HG03139 (cell line): ENCODE data around the gene TPH1.

Experiments
- ATAC-seq: cut with Tn5 transposase; IDR thresholded peaks from one replicate; pipeline ENCODE4 v1.9.1; 2021; ENCODE audit not compliant: unreplicated experiment

Gene TPH1

DNA sequence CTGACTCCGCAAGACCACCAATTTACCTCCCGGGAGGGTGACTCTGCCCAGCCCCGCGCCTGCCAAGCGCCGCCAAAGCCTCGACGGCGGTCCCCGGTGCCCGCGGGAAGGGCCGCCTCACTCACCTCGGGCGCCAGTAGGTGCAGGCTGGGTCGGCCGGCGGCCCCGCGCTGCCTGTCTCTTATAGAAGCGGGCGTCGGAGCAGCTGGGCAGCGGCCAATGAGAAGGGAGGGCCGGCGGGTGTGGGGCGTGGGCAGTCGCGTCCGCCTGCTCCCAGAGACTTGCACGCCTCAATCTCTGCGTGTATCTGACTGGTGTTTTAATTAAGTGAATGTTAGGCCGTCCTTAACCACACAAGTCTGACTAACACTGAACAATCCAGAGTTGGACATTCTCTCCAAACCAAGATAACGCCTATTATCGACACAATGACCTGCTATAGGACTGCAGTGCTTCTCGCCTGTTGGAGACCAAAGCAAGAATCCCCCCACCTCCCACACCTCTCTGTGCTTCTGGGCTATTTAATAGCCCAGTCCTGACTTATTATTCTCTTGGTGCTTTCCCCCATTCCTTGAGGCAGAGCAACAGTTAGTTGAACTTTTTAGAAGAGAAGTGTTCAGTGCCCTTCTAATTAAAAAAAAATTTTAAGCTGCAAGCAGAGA lies at the start of gene TPH1:
Gene TPH1, minus strand, starts transcription at position 154 of the 662 bp plus-strand sequence. CDS start 5,507 bp downstream, outside the sequence.
- ATAC-seq, result no peak

DNA sequence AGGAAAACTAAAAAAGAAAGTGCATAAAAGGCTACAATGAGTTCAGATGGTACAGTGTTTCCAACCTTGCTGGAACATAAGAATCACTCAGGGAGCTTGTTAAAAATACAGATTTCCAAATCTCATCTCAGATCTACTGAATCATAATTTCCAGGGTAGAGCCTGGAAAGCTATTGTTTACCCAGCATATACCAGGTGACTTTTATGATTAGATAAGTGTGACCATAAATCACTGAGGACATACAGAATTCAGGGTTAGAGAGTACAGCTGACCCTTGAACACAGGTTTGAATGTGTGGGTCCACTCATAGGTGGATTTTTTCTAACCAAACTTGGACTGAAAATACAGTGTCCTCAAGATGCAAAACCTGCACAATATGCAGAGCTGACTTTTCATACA lies 47.9 kb upstream of the TPH1 start:
- ATAC-seq, result no peak

DNA sequence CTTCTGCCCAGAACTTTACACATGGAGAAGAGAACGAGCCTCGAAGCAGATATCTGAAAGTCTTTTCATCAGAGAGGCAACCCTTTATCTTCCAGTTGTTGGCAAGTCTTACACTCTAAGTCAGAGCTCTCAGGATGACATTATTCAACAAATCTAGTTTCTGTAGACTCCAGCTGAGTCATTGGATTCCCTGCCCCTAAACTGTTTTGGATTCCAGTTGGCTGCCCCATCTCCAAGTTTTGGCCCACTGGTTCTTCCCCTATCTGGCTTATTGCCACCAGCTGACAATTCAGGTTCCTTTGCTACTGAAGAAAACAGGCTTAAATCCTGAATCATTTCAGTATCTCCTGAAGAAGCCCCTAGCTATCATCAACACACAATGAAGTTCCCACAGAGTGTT lies 45.7 kb upstream of the TPH1 start:
- ATAC-seq, result no peak

DNA sequence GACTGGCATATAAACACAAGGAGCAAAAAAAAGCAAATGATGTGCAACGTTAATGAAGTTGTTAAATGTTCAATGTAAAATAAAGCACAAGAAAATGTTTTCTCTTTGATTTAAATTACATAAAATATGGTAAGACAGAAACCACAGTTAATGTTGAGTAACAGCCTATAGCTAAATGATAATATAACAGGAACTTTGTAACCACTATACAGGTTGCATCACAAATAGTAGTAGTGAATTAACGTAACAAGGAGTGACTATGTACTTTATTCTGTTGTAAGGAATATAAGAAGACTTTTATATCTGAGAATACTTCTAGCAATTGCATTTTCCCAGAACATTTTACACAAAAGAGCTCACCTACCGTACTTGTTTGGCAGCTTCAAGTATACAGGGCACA lies 42.9 kb upstream of the TPH1 start:
- no peak for ATAC-seq

DNA sequence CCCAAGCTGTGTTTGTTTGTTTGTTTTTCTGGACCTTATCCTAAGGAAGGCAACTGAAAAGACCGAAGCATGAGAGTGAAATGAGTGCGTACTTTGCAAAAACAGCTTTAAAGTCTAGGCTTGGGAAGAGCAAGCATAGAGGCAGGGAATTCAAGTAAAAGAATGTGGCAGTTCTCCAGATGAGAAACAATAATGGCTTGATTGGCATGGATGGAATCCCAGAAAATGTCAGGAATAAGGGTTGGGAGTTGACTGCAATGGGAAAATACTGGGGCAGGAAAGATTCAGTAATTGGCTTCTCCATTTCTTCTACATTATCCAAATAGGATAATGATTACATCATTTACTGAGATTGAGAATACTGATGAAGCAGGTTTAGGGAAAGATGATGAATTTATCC lies 42.3 kb upstream of the TPH1 start:
- ATAC-seq, result no peak

DNA sequence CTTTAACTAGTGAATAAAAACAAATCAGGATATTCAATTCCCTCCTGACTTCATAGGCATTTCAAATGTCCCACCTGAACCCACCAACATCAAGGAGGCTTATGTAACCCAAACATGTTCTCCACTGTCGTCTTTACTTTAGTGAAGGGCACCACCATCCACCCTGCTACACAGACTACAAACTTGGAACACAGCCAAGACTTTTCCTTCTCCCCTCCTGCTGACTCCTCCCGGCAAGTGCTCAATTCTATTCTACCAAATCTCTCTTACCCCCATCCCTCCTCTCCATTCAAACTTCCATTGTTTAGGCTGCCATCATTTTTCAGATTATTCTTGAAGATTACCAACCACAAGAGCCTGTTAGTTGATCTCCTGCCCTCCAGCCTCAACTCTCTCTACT lies 35.5 kb upstream of the TPH1 start:
- no peak for ATAC-seq

DNA sequence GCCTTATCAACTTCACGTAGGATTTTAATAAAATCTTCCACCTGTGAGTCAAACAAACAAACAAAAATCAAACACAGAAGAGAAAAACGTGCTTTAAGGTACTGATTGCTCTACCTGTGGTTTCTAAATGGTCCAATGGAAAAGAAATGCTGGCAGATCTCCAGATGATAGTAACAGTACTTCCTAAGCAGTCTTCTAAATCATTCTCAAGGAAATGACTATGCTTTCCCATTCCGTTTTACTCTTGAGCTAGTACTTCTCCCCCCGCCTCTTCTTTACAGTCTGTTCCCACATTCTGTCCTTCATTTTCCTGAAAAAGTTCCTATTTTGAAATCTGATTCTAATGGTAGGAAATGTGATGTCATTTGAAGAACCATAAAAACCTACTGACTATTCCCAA lies 34.4 kb upstream of the TPH1 start:
- ATAC-seq, result no peak

DNA sequence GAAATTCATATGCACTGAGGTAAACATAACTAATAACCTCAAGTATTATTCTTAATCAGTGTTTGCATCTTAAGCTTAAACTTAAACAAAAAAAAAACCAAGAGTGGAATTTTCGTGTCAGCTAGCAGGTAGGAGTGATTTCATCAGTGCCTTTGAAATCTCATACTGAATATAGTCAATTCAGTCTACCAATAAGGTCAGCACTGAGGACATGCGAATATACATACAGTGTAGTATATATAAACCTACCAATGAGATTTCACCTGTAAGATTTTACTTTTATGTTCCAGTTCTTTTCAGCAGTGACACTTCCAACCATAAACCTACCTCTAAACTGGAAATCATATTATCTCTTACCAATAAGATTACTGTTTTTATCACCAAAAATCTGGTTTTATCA lies 32.8 kb upstream of the TPH1 start:
- ATAC-seq, result no peak

DNA sequence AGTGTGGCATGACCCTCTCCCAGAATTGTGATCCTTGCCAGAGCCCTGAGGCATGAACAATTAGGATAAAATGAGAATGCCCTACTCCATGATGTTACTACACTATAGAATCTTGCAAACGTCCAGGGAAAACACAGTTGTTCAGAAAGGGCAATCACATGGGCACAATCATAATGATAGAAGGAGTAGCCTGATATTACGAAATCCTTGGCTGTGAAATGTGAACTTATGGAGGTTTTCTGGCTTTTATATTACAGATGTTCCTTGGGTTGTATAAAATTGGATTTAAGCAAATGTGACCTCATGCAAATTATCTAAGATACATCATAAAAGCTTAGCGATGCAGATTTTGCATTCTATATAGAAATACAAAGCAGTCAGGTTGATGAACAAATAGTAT lies 29.4 kb upstream of the TPH1 start:
- no peak for ATAC-seq

DNA sequence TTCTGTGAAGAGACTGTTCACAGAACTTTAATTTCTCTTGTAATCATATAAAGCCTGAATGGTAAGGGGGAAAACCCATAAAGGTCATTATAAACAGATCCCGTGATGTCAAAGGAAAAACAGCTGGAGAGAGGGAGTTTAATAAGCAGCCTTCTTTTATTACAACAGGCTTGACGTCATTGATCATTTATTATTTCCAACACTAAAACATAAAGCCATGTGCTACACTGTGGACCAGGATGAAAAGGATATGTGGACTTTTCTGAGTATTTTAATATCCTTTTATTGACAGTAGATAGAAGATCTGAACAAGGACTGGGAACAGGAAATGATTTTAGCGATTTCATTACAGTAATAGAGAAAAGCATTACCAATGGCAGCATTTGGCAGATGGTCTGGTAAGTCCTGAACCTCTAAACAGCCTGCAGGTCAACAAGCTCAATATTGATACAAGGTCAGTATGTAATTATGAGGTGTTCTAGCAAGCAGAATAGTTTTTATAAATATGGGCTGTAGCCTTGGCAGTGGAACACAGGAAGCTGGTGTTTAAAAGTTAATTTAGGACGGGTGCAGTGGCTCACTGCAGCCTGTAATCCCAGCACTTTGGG lies 25.1 kb upstream of the TPH1 start:
- ATAC-seq, result no peak

DNA sequence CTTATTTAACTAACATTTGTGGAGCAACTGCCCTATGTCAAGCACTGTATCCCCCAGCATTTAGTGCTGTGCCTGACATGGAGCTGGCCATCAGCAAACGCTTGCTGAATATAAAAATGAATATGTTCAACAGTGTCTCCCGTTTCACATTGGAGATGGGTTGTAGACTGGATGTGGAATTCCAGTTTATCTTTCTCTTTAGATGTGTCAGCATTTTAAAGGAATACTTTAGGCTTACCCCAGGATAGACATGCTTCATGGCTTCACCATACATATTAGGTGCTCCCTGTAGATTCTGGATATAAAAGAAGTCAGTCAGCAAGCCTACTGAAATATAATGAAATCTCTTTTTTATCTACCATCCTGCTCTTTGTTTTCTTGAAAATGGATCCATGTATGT lies 21.3 kb upstream of the TPH1 start:
- no peak for ATAC-seq

DNA sequence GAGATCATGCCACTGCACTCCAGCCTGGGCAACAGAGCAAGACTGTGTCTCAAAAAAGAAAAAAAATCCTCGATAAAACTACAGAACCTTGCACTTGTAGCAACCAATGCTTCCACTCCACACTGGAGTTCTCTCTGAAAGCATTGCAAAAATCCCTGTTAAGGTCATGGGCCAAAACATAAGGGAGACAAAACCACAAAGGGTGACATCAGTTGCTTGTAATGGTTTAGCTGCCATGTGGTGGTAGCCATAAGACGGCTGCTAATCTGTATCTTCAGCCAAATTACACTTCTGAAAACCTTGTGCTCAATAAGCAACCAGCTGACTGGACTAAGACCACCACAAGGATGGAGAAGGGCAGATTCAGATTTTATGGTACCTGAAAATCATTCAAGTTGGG lies 20.6 kb upstream of the TPH1 start:
- ATAC-seq, result no peak

DNA sequence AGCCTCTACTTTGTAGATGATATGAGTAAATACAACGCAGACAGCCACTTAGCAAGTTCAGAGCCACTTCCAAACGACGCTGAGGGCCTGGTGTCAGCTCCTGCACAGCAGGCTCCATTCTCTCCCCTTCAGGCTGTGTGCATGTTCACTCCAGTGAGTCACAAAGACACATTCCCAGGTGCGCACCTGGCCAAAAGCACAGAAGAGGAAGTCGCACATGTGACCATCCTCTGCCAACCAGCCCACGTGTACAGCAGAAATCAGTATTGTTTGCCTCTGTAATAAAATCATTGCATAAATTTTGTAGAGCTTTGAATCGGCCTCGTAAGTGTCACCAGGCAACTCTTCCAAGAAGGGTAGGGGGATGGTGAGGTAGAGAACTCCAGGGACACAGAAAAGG lies 19.5 kb upstream of the TPH1 start:
- ATAC-seq, result no peak

DNA sequence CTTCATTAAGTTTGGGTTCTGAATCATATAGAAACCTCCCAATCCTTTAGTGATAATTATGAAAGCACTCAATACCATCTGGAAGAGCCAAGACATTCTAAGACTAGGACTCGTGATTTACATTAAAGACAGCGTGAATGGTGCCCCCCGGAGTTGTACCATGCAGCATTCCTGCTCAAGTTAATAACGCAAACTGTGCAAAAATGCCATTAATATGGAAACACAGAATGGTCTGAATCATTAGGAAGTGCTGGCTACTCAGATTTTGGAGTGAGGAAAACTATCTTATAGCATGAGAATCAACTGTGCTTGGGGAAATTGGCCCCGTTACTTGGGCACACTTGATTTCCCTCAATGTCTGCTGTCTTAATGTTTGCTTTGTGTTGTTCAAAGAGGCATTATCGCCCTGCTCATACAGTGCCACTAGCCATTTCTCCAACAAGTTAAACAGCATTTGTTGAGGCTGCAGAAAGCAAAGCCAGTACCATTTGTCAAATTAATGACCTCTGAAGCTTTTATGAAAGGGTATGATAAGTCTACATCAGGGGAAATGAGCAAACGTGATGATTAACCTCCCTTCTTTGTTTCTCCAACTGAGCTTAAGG lies 18.5 kb upstream of the TPH1 start:
- ATAC-seq, result no peak

DNA sequence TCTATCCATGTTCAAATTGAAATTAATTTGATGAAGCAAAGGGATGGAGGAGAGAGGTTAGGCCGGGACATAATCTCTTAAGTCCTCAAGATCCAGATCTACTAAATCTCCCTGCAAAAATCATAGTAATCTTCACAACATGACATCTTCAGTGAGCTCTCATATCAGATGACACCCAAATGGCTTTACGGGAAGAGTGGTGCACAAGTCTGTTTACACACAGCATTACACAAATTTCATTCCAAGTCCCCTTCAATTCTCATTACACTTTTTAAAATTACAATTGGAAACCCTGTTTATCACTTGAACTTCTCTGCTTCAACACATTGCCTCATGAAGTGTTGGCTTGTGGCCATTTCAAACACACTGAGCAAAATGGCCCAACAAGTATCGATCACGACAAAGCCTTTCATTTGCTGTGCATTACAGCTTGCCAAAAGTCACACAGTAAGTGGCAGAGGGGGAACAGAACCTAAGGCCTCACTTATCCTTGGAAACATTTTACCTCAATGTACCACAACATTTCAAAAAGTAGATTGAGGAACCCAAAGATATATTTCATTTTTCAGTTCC lies 17.9 kb upstream of the TPH1 start:
- ATAC-seq, result no peak

DNA sequence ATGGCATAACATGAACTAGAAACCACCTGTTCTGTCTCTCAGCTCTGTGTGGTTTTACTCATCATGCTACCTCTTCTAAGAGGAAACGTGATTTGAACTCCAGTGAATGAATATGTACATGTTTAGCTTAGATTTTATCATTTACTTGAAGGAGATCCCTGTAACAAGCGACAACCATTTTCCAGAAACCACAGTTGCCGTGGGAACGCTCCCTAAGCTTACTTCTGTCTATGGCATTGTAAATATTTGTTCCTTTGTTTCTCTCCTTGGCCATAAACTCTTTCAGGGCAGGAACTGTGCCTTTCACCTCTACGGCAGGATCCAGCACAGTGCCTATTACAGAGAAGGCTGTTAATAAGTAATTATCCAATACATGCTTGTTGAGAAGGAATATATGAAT lies 17.1 kb upstream of the TPH1 start:
- ATAC-seq, result no peak

DNA sequence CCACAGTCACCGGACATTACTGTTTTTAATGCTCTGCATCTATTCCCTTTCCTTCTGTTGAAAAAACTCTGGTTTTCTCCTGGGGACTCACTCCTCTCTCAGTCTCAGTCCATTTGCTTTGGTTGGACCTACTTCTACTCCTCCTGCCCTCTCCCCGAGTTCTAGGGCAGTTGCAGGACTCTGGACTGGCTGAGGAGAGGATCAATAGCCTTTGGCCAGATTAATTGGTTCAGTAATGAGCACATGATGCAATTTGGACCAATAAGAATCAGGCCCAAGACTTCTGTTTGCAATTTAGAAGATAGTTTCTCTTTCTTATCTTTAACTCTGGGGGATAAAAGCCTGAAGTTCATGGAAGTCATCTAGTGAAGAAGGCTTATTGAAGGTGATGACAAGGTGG lies 15.3 kb upstream of the TPH1 start:
- no peak for ATAC-seq

DNA sequence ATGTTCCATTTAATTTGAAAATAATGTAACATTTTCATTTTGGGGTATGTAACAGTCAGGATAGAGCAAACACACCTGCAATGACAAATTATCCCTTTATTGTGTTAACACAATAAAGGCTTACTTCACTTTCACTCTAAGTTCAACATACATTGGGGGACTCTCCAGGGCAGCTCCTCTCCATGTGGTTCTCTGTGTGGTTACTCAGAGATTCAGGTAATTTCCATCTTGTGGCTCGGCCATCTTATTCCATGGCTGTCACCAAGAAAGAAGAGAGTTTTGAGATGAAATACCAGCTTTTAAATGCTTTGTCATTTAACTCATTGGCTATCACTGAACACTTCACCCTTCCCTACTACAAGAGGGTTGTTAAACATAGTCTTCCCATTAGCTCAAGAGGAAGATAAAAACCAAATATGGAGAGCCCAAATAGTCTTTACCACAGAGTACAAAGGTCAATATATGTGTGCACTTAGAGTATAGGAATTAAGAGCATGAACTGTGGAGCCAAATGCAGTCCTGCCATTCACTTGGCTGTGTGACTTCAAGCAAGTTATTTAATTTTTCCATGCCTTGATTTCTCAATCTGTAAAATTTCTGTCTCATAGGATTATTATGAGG lies 10.6 kb upstream of the TPH1 start:
- ATAC-seq, result no peak

DNA sequence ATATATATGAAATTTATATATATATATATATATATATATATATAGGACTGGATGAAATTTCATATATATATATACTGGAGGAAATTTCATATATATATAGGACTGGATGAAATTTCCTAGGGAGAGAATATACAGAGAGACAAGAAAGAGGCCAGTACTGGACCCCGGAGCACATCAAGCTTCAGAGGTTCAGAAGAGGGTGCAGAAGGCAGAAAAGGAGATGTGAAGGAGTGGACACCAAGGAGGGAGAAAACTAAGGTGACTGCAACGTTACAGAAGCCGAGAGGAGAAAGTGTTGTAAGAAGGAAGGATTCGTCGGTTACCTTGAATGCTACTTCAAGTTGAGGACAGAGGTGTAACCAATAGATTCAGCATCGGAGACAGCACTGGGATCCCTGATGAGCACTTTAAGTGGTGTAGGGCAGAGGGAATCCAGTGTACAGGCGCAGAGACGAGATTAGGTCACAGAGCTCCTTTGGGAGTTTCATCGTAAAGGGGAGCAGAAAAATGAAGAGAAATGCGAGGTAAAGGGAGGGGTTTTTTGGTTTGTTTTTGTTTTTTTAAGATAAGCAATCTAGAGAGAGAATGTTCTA lies 8.5 kb upstream of the TPH1 start:
- no peak for ATAC-seq

DNA sequence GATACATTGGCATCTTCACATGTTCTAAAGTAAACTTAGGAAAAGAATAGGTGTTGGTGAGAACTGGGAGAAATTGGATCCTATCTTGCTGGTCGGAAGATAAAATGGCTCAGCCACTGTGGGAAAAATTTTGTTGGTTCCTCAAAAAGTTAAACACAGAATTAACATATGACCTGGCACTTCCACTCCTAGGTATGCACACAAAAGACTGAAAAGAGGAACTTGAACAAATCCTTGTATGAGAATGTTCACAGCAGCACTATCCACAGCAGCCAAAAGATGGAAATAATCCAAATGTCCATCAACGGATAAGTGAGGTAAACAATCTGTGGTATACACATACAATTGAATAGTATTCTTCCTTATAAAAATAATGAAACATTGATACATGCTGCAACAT lies 4.8 kb upstream of the TPH1 start:
- ATAC-seq, result no peak

DNA sequence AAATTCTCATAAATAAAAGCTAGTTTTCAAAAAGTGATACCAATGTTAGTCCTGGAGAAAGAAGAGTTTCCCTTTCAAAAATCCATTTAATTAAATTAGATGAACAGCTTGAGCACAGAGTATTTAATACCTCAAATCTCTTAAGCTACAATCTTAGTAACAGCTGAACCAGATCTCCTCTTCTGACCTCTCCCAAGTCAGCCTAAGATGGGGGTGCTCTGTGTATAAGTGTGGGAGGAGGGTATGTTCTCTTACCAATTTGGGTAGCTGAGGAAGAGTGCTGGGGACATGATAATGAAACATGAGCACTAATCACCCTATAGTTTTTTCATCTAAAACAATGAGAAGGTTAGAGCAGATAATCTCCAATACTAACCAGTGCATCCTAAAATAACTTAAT lies 9.6 kb downstream of the TPH1 start:
- no peak for ATAC-seq

DNA sequence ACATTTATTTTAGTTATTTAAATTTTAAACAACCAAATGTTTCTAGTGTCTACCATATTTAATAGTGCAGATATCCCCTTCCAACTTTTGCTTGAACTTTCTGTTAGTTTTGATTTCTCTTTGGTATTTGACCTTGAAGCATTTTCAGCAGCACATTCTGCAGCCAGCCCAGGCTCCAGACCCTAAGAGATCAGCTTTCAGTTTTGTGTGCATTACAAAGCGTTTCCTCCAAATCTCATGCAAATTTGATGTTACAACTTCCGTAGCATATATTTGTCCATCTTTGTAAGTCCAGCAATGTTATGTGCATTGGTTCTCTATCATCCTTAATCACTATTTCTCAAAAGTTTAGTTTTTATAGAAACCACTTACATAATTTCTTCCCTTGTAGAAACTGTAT lies 18.6 kb downstream of the TPH1 start:
- ATAC-seq, result no peak
